Esophagus muscularis mucosa (tissue), 4 donors: ENCODE measurements around the gene CACNA2D2. TPM values are rescaled to one million over a fixed set of nuclear protein-coding genes. Genes with fewer than 3 reads are reported as not detected.

Experiments used
- DNase-seq: peaks from one replicate; pipeline ENCODE4 v3.0.0-alpha.2; 2017; ENCODE audit errors: extremely low spot score
- H3K27ac ChIP-seq, 4 donors: fragments of 200-600 bp; sonication (generic); replicated peaks in 1 of 4; 1 replicate in 3 of 4; 2 replicates in 1 of 4; pipeline ENCODE4 v1.5.1; 2016 to 2019; ENCODE audit warnings: mild to moderate bottlenecking in 1 of 4
- H3K27me3 ChIP-seq, 4 donors: fragments of 200-600 bp; sonication (generic); one replicate each; pipeline versions ENCODE4 v1.5.1 to v1.6.0; 2016 to 2019
- H3K36me3 ChIP-seq, 4 donors: fragments of 200-600 bp; sonication (generic); one replicate each; pipeline ENCODE4 v1.5.1; 2016 to 2019
- H3K4me1 ChIP-seq, 4 donors: fragments of 200-600 bp; sonication (generic); one replicate each; pipeline ENCODE4 v1.5.1; 2016 to 2019
- H3K4me3 ChIP-seq, 4 donors: fragments of 200-600 bp; sonication (generic); 1 replicate in 2 of 4; 2 replicates in 2 of 4; pipeline ENCODE4 v1.5.1; 2016 to 2019; ENCODE audit warnings: mild to moderate bottlenecking in 4 of 4, moderate library complexity in 1 of 4
- H3K9me3 ChIP-seq, 4 donors: fragments of 200-600 bp; sonication (generic); 1 replicate in 3 of 4; 2 replicates in 1 of 4; pipeline ENCODE4 v1.5.1; 2016 to 2019
- CTCF ChIP-seq, 3 experiments: fragments of 200-600 bp in 2 of 3; fragments of 450-650 bp in 1 of 3; sonication (generic) in 2 of 3; IDR thresholded peaks; one replicate each; pipeline ENCODE4 v1.5.1; 2017 to 2019; ENCODE audit warnings: antibody characterized with exemption in 3 of 3, mild to moderate bottlenecking in 2 of 3, moderate library complexity in 1 of 3
- EP300 ChIP-seq: sonication (generic); formaldehyde crosslinking; IDR thresholded peaks from one replicate; pipeline ENCODE4 v1.6.1; 2017; ENCODE audit warnings: antibody characterized with exemption
- POLR2A ChIP-seq: fragments of 450-650 bp; IDR thresholded peaks from one replicate; pipeline ENCODE4 v1.6.1; 2017; ENCODE audit warnings: antibody characterized with exemption, moderate library complexity, mild to moderate bottlenecking, low read depth
- POLR2AphosphoS5 ChIP-seq, 2 donors: sonication (generic); formaldehyde crosslinking; IDR thresholded peaks; one replicate each; pipeline ENCODE4 v1.6.1; 2017; ENCODE audit warnings: antibody characterized with exemption in 2 of 2
- WGBS: methylation state at CpG from one replicate; pipeline ENCODE4 v1.1.5; 2018; 5-methylcytosine and 5-hydroxymethylcytosine counted together
- intact Hi-C: fragments of 100-400 bp; cut with DNase I; formaldehyde crosslinking; loops from one replicate; pipeline ENCODE4 v1.15.1; 2023
- total RNA-seq, 4 donors: library from RNA; depleted of rRNA; stranded (reverse); fragments of >200 nt; gene quantifications; one replicate each; pipeline versions ENCODE4 v1.1.0 to v1.2.1, GENCODE V29; 2016

CACNA2D2 gene
- total RNA-seq = 1 to 10 TPM in 2 of 4 donors, under 1 TPM in 2; 0.84 to 2.8 (median 1.1) TPM

- TF ChIP-seq POLR2A (no peak), POLR2AphosphoS5 (IDR thresholded peaks at IDR 0.05) (peak in 1 of 2 donors; percentile 73), CTCF (IDR thresholded peaks at IDR 0.05) (peak in 1 of 3 experiments; percentile 6)
- Histone ChIP-seq H3K4me1 (peaks cover 7 to 23% (median 20%) of the 10 kb centered on the region in 4 donors), H3K27ac (peak within 1 kb of the TSS; percentile 70 to 83 (median 76)), H3K4me3 (peak within 1 kb of the TSS; percentile 67 to 75 (median 70)), H3K36me3 (no peaks in the 10 kb centered on the region), H3K9me3 (no peaks in the 10 kb centered on the region), H3K27me3 (peaks cover 0 to 17% (median 0%) of the 10 kb centered on the region in 4 donors)
- 8% methylated on average over 36 of the region's 71 CpGs for WGBS
- intact Hi-C loops = no loop called here
- DNase-seq = no peak
Observed at GRCh38 chr3:50503504-50504342, at the start of gene CACNA2D2. TSS of gene CACNA2D2 (minus strand) at chr3:50503634. CDS start at chr3:50503423, 211 bp downstream.

- Histone ChIP-seq H3K9me3 (no peaks in the 10 kb centered on the region), H3K36me3 (no peaks in the 10 kb centered on the region), H3K27ac (no peak overlapping the region), H3K4me1 (peaks cover 0 to under 1% (median 0%) of the 10 kb centered on the region in 4 donors), H3K27me3 (peaks cover 0 to 11% (median 0%) of the 10 kb centered on the region in 4 donors), H3K4me3 (no peak overlapping the region)
- intact Hi-C loops = no loop called here
- WGBS = 81% methylated on average over 8 of the region's 9 CpGs
- no peak for DNase-seq
- TF ChIP-seq CTCF (IDR thresholded peaks at IDR 0.05) = no peak
- no peak for TF ChIP-seq POLR2AphosphoS5 (IDR thresholded peaks at IDR 0.05)
- no peak for TF ChIP-seq EP300
- no peak for TF ChIP-seq POLR2A
Observed at GRCh38 chr3:50552598-50552997, 49.2 kb upstream of the CACNA2D2 start.

GRCh38 chr3:50551681-50552435 is 48.4 kb upstream of the CACNA2D2 start:
- no peaks in the 10 kb centered on the region for H3K36me3 ChIP-seq
- peaks cover 0 to 11% (median 0%) of the 10 kb centered on the region in 4 donors for H3K27me3 ChIP-seq
- no peaks in the 10 kb centered on the region for H3K9me3 ChIP-seq
- no peak for TF ChIP-seq POLR2A
- TF ChIP-seq EP300 = no peak
- TF ChIP-seq POLR2AphosphoS5 (IDR thresholded peaks at IDR 0.05) = no peak
- TF ChIP-seq CTCF (IDR thresholded peaks at IDR 0.05) = no peak
- H3K4me1 ChIP-seq = no peaks in the 10 kb centered on the region
- WGBS = 81% methylated on average over 6 of the region's 7 CpGs
- intact Hi-C loops = no loop called here
- no peak for DNase-seq
- H3K4me3 ChIP-seq = no peak overlapping the region
- no peak overlapping the region for H3K27ac ChIP-seq

GRCh38 chr3:50551054-50551659 is 47.7 kb upstream of the CACNA2D2 start:
- peaks cover 0 to 11% (median 0%) of the 10 kb centered on the region in 4 donors for H3K27me3 ChIP-seq
- no peak for DNase-seq
- H3K9me3 ChIP-seq = no peaks in the 10 kb centered on the region
- H3K36me3 ChIP-seq = no peaks in the 10 kb centered on the region
- no peak overlapping the region for H3K27ac ChIP-seq
- no peaks in the 10 kb centered on the region for H3K4me1 ChIP-seq
- no peak overlapping the region for H3K4me3 ChIP-seq
- intact Hi-C loops = no loop called here
- WGBS = 59% methylated on average over 9 of the region's 9 CpGs
- TF ChIP-seq POLR2A = no peak
- TF ChIP-seq CTCF (IDR thresholded peaks at IDR 0.05) = no peak
- no peak for TF ChIP-seq POLR2AphosphoS5 (IDR thresholded peaks at IDR 0.05)
- no peak for TF ChIP-seq EP300
